Astrocyte of the spinal cord (primary cell): ENCODE results near the gene NINJ2.
"Not testable (repeated sequence)": the region's sequence is repeated elsewhere in the genome, so short reads cannot be mapped to it uniquely, and the experiment has no call there.

Source experiments
- DNase-seq: peaks from one replicate; pipeline ENCODE4 v3.0.0; 2011; ENCODE audit warnings: low read depth, low spot score
- H3K4me3 ChIP-seq: 2 replicates; pipeline ENCODE4 v1.5.1; 2011; ENCODE audit warnings: low read depth, mild to moderate bottlenecking, low read length, moderate library complexity
- in situ Hi-C: cut with HindIII; loops from 2 replicates; pipeline ENCODE4 v1.10.0; 2017; ENCODE audit warnings: low sequenced_read_pairs
- TF ChIP-seq, protein P1 (sequence below): IDR thresholded peaks from 2 replicates; pipeline ENCODE4 v1.5.1; 2012; ENCODE audit warnings: low read depth, mild to moderate bottlenecking, low read length, inconsistent platforms

The NINJ2 gene

DNA sequence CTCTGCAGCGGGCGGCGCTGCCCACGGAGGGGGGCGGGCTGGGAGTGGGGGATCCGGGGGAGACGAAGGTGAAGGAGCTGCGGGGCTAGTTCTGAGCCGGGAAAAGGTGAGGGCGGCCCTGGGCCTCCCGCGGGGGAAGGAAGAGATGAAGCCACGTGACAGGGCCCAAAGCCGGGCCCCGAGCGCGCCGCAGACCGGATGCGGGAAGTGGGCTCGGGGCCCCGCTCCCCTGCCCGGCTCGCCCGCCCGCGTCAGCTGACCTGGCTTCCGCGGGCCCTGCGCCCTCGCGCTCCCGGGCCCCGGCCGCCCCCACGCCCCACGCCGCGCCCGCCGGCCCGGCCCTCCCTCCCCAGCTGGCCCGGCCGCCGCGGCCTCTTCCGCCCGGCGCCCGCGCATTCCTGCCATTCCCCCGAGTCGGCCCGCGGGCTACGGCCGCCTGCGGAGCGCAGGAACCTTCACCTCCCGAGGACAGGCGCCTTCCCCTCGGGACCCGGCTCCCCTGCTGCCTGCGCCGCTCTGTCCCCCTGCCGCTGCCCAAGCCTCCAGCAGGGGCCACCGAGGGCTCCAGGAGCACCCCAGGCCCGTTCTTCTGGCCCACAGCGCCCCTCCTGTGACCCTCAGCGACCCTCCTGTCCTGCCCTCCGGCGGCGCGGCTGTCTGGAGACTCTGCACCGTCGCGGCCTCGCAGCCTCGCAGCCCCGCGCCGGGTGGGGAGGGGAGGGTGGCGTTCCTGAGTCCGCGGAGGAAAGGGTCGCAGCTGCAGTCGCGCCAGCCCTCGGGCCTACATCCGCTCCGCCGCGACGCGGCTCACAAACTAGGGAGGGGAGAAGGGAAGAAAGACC, 20.4 kb downstream of the NINJ2 start:
- peak; percentile 47 for DNase-seq
- H3K4me3 ChIP-seq: no peak overlapping the region
- TF ChIP-seq, protein P1, sequence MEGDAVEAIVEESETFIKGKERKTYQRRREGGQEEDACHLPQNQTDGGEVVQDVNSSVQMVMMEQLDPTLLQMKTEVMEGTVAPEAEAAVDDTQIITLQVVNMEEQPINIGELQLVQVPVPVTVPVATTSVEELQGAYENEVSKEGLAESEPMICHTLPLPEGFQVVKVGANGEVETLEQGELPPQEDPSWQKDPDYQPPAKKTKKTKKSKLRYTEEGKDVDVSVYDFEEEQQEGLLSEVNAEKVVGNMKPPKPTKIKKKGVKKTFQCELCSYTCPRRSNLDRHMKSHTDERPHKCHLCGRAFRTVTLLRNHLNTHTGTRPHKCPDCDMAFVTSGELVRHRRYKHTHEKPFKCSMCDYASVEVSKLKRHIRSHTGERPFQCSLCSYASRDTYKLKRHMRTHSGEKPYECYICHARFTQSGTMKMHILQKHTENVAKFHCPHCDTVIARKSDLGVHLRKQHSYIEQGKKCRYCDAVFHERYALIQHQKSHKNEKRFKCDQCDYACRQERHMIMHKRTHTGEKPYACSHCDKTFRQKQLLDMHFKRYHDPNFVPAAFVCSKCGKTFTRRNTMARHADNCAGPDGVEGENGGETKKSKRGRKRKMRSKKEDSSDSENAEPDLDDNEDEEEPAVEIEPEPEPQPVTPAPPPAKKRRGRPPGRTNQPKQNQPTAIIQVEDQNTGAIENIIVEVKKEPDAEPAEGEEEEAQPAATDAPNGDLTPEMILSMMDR: peak; percentile 7
- in situ Hi-C loops: no loop called here

DNA sequence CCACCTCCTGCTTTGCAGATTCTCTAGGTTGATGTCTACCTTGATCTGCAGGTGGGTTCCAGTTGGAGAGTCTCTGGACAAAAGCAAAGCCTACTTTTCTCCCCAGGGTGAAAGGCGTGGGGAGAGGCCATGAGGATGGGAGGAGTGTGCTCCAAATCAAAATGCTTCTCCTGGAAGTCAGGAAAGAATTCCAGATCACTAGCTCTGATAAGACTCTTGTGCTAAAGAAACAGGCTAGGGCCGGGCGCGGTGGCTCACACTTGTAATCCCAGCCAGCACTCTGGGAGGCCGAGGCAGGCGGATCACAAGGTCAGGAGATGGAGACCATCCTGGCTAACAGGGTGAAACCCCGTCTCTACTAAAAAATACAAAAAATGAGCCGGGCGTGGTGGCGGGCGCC, 21.9 kb downstream of the NINJ2 start:
- H3K4me3 ChIP-seq, in situ Hi-C loops, DNase-seq: not testable (repeated sequence)

DNA sequence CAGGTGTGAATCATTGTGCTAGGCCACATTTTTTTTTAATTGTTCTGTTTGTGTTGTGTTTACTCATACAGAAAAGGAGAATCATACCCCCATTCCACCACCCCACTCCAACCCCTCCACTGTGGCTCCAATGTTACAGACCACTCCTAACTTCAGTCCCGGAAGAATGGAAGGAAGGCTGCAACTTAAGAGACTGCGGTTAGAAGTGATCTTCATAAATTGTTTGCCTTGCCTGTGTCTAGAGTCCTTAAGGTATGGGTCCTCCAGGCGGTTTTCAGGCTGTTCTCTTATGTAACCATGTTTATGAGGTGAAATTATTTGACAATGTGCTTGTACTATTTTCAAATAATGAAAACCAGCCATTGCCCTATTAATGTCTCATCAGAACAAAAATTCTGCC, 22.5 kb downstream of the NINJ2 start:
- TF ChIP-seq, protein P1: no peak
- no peak for DNase-seq
- in situ Hi-C loops: no loop called here
- H3K4me3 ChIP-seq: no peak overlapping the region

DNA sequence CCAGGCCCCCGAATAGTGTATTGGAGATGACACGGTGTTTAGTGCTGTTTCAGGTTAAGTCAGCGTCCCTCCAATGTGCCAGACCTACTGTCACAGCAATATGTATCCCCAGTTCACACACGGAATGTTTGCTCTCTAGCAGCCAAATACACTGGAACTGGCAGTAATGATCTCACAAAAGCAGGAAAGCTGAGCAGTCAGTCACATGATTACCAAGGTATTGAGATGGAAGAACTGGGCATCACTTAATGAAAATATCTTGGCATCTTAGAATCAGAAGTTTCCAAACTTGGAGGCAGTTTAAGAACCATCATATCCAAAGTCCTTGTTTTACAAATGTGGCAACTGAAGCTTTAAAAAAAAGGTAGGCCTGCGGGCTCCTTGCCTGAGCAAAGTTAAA, 23.3 kb downstream of the NINJ2 start:
- no peak overlapping the region for H3K4me3 ChIP-seq
- in situ Hi-C loops: no loop called here
- no peak for DNase-seq
- TF ChIP-seq, protein P1: no peak

DNA sequence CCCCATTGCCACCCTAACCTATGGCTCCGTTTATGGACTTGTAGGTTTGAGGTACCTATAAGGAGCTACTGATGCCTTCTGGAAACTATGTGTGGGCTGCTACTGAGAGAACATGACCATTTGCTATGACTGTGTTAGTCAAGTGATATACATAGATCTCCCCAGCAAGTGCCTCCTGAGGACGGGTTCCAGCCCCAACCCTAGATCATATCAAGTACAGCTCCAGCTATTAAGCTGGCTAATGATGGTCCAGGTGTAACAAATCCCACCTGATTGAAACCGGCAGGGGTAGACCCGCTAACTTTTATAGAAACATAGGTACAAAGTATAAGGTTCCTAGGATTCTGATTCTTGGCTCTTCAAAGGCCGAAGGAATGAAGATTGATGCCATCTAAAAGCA, 23.7 kb downstream of the NINJ2 start:
- no peak overlapping the region for H3K4me3 ChIP-seq
- in situ Hi-C loops: no loop called here
- TF ChIP-seq, protein P1: no peak
- no peak for DNase-seq

DNA sequence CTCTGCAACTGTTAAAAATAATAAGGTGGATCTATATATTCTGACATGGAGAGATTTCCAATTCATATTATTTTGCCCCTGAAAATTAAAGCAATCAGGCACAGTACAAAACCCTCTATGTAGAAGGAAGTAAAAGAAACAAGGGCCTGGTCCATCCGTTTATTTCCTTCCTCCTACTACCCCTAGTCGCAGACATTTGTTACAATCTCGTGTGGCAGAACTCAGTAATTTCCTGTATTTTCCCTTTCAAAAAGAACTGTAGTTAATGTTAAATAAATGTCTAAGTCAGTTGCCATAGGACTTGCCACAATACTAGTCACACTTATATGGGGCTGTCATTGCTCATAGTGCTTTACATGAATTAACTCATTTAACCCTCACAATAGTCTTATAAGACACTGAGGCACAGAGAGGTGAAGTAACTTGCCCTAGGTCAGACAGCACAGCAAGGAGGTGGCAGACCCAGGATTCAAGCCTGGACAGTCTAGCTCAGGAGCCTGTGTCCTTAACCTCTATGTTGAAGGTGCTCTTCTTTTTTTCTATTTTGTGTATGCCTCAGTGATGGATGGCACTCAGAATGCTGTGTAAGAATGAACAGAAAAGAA, 24.2 kb downstream of the NINJ2 start:
- no peak for DNase-seq
- in situ Hi-C loops: no loop called here
- H3K4me3 ChIP-seq: no peak overlapping the region
- TF ChIP-seq, protein P1: no peak

DNA sequence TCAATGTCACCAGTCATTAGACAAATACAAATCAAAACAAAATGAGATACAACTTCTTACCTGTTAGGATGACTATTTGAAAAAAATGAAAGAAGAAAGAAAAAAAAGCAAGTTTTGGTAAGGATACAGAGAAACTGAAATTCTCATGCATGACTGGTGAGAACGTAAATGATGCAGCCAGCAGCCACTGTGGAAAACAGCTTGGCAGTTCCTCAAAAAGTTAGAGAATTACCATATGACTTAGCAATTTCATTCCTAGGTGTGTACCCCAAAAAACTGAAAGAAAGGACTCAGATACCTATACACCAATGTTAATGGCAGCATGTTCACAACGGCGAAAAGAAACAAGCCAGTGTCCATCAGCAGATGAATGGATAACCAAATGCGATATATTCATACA, 26.6 kb downstream of the NINJ2 start:
- no peak for DNase-seq
- TF ChIP-seq, protein P1: no peak

More for the DNA sequence above, 26.6 kb downstream of the NINJ2 start:
- in situ Hi-C loops: no loop called here
- no peak overlapping the region for H3K4me3 ChIP-seq
